ENCODE data around the gene PRR7. TPM values are rescaled to one million over a fixed set of nuclear protein-coding genes. Genes with fewer than 3 reads are reported as not detected.
A peak's percentile ranks its signal among the peaks of the same experiment; 100 is the strongest.
"Not testable (repeated sequence)": the region's sequence is repeated elsewhere in the genome, so short reads cannot be mapped to it uniquely, and the experiment has no call there.

PRR7 gene
- polyA plus RNA-seq (ENCODE audit: insufficient read length in 4 of 4): 1 to 10 TPM in 2 of 4 donors, under 1 TPM in 2; 0.76 to 2.4 (median 0.99) TPM

GRCh38 chr5:177446200-177447065, at the start of gene PRR7:
Gene PRR7, plus strand, starts transcription at chr5:177446814. Its CDS starts 8,254 bp downstream, at chr5:177455068.
- DNase-seq (ENCODE audit: low read depth in 4 of 4, low spot score in 3 of 4): peak in 1 of 4 donors; percentile 25

DNA sequence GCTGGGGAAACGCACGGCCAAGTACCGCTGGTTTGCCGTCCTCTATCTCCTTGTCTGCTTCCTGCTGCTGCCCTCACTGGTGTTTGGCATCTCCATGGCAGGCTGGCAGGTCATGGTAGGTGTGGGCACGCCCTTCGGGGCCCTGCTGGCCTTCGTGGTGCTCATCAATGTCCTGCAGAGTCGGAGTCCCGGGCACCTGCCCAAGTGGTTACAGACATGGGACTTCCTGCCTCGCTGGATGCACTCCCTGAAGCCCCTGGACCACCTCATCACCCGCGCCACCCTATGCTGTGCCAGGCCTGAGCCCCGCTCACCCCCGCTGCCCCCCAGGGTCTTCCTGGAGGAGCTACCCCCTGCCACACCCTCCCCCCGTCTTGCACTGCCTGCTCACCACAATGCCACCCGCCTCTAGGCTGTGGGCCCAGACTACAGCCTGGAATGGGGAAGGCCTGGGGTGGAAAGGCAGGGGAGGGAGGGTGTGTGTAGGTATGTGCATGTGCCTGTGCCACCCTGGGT, 48.7 kb upstream of the PRR7 start:
- no peak for DNase-seq (ENCODE audit: low read depth in 4 of 4, low spot score in 3 of 4)

DNA sequence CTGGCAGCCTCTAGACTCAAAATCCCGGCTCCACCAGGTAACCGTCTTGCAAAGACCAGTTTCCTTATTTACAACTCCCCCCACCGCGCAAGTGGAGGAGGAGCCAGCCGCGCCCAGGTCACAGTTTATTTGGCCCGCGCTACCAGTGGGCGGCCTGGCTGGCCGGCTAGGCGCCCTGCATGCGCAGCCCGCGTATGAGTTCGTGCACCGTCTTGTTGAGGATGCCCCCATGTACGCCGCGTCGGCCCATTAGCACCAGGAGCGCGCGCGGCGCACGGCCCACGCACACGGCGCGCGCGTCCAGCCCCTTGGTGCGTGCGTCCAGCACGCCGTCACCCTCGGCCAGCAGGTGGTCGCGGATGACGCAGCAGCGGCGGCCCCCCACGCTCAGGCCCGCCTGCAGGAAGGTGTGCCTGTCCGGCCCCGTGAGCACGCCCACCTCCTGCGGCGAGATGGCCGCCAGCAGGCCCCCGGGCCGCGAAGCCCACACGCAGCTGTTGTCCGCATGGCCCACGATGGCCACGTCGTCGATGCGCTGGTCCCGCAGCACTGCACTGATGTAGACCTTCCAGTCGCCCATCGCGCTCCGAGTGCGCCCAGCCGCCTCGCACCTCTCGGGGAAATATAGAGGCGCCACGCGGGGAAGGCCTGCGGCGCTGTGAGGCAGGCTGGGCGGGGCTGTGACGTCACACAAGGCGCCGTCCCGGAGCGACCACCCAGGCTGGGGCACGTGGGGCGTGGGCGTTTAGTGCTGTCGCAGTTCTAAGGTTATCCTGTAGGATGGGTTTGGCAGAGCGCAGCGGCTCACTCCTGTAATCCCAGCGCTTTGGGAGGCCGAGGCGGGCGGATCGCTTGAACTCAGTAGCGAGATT, 46.4 kb upstream of the PRR7 start, which contains the start of gene PFN3:
PFN3 (minus strand) TSS at position 665 of the 872 bp plus-strand sequence; CDS start at position 580, 85 bp downstream.
- no peak for DNase-seq (ENCODE audit: low read depth in 4 of 4, low spot score in 3 of 4)

DNA sequence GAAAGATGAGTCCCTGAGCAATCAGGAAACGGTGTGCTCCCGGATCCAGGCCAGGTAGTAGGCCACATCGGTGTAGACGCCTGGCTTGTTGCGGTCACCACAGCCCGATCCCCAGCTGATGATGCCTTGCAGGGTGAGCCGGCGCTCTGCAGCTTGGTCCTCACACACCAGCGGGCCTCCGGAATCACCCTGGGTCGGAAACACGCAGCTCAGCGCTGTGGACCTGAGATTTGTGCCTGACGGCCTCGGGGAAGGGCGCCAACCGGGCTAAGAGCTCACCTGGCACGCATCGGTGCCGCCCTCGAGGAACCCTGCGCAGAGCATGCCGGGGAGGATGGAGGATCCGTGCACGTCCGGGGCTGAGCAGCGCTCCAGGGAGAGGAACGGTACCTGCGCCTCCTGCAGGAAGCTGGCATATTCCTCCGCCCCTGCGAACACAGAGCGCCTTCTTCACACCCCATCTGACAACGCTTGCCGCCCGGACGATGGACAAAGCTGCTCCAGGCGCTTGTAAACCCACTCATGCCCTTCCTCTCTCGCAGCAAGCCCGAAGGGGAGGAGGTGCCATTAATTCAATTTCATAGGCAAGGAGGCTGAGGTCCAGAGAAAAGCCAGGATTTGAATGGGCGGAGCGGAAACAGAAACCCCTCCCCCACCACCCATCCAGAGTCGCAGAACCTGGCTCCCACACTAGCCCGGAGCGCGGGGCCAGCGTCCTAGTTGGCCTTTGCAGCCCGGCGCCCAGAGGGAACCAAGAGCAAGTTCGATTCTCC, 44.2 kb upstream of the PRR7 start:
- no peak for DNase-seq (ENCODE audit: low read depth in 4 of 4, low spot score in 3 of 4)

DNA sequence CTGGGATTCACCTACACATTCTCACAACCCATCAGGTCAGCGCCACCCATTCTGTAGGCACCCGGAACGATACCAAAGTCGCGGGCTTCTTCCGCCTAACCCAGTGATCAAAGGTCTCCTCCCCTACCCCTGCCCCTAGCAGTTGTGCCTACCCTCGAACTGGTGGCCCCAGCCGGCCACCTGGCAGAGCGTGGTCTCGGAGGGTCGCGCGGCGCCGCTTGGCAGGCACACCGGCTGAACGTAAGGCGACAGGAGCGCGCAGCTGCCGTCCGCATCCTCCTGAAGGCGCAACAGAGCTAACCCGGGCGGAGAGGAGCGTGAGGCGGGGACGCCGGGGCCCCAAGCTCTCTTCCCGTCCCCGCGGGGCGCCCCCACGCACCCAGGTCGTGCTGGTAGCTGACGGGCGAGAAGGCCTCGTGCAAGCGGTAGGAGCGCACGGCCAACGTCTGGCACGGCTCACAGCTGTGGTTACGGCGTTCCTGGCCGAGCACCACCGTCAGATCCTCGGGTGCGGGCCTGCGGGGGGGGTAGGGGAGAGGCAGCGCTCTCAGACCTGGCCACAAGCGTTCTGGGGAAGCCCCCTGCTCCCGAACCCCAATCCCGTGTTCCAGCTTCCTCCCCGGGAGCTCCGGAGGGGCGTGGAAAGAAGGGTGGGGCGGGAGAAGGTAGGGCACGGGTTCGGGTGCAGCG, 43.4 kb upstream of the PRR7 start:
- no peak for DNase-seq (ENCODE audit: low read depth in 4 of 4, low spot score in 3 of 4)

DNA sequence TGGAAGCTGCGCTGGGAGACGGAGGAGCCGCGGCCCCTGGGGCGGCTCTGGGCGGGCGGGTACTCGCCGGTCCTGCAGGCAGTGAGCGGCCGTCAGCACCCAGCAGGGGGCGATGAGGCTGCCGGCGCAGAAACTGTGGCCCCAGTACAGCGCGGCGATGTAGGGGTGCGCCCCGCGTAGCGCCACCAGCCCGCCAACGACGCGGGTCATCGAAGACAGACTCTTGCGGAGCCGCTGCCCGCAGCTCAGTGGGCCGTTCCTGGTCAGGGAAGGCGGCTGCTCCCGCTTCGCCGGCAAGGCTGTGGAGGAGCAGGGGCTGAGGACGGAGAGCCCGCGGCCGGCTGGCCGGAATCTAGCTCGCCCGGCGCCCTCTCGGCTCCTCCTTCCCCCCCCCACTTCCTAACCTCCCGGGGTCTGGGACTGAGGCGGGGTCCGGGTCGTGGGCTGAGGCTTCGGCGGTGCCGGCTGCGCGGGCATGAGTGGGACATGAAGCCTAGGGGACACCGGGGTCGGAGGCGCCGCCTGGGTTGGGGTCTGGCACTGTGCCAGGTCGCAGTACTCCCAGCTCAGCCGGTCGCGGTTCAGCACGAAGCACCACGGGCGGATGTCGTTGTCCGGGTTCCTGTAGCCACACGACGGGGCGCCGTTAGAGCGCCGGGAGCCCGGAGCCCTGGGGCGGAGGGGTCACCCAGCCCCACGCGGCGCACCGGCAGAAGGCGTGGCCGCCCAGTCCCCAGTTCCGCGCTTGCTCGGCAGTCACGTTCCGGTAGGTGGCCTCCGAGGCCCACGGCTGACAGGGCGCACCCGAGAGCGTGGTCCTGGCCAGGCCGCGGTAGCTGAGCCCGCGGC, 42.6 kb upstream of the PRR7 start:
- DNase-seq (ENCODE audit: low read depth in 4 of 4, low spot score in 3 of 4): no peak

DNA sequence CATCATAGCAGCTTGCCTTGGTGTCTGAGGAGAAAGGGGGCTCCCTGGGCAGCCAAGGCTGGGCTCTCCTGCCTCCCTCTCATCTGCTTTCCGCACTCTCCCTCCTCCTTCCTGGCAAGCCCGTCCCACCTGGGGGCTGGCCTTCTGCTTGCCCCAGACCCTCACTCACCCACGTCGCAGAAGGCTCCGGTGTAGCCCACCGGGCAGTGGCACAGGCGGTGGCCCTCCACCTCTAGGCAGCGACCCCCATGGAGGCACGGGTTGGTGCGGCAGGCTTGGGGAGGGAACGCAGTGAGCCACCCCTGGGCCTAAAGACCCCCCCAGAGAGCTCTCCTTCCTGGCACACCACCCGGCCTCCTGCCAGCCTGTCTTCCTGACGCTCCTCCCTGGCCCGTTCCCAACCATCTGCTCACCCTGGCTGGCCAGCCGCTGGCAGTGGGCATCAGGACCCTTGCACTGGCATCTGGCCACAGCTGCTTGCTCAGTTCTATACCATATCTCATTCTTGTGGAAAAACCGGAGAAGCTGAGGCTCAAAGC, 41.9 kb upstream of the PRR7 start:
- DNase-seq (ENCODE audit: low read depth in 4 of 4, low spot score in 3 of 4): no peak

DNA sequence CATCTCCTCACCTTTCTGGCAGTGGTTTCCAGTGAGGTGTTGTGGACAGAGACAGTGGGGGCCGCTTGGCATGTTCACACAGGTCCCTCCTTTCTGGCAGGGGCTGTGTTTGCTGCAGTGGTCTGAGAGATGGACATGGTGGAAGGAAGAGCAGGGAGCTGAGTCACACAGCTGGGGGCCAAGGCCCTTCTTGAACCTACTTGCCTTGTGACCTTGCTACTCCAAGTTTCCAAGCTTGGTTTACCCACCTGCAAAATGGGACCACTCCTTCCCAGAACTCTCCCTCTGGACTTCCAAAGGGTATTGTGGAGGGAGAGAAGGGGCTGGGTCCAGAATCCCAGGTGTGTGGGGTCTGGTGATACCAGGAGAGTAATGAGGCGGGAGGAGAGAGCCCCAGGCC, 41.3 kb upstream of the PRR7 start:
- DNase-seq (ENCODE audit: low read depth in 4 of 4, low spot score in 3 of 4): no peak

DNA sequence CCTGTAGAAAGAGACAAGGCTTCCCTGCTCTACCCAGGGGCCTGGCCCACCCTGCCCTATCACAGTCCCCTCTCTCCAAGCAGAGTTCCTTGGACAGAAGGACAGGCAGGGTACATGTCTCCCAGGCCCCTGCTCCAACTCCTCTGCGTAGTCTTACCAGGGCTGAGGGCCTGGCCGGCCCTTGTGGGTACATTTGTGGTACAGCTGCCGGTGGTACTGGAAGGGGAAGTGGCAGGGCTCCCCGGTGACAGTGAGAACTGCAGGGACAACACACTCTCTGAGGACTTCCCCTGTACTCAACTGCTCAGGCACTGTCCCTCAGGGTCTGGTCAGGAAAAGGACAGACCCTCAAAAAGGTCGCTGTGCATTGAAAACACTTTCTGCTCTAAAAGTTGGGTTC, 40.8 kb upstream of the PRR7 start:
- DNase-seq (ENCODE audit: low read depth in 4 of 4, low spot score in 3 of 4): no peak

GRCh38 chr5:177409043-177409801, 37.4 kb upstream of the PRR7 start, which contains the start of gene F12:
Gene F12, minus strand, starts transcription at chr5:177409564. Its CDS starts 37 bp downstream, at chr5:177409527.
- no peak for DNase-seq (ENCODE audit: low read depth in 4 of 4, low spot score in 3 of 4)

DNA sequence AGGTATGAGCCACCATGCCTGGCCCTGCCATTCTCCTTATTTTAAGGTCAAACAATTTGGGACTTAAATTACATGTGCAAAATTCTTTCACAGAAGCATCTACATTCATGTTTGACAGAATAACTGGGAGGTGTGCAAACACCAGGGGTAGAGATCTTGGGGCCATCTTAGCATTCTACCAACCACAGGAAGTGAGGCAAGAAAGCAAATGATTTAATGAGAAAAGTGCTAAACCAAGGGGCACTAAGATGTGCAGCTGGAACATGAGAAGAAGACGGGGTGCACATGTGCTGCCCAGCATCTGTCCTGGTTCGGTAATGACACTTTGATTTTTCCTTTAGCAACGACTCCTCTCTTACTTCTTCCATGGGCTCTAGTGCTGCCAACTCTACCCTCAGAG, 36.0 kb upstream of the PRR7 start:
- no peak for DNase-seq (ENCODE audit: low read depth in 4 of 4, low spot score in 3 of 4)

GRCh38 chr5:177412603-177413233, 33.9 kb upstream of the PRR7 start:
- no peak for DNase-seq (ENCODE audit: low read depth in 4 of 4, low spot score in 3 of 4)

GRCh38 chr5:177414481-177414880, 32.1 kb upstream of the PRR7 start:
- DNase-seq (ENCODE audit: low read depth in 4 of 4, low spot score in 3 of 4): no peak

- DNase-seq (ENCODE audit: low read depth in 4 of 4, low spot score in 3 of 4): not testable (repeated sequence)
These were observed 29.5 kb upstream of the PRR7 start for GRCh38 chr5:177417081-177417480.

GRCh38 chr5:177419046-177419445, 27.6 kb upstream of the PRR7 start:
- no peak for DNase-seq (ENCODE audit: low read depth in 4 of 4, low spot score in 3 of 4)

DNA sequence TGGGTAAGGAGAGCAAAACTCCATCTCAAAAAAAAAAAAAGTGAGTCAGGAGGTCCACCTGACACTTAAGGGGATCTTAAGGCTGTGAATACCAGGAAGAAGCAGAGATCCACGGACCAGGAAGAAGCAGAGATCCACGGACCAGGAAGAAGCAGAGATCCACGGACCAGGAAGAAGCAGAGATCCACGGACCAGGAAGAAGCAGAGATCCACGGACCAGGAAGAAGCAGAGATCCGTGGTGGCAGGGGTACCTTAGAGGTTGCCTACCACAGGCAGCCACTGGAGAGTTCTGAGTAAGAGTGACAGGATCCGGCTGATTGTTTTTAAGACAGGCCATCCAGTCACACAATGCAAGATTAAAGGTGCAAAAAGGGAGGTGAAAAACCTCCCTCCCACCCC, 26.1 kb upstream of the PRR7 start:
- not testable (repeated sequence) for DNase-seq (ENCODE audit: low read depth in 4 of 4, low spot score in 3 of 4)

GRCh38 chr5:177421062-177421798, 25.4 kb upstream of the PRR7 start:
- DNase-seq (ENCODE audit: low read depth in 4 of 4, low spot score in 3 of 4): no peak

All from left renal pelvis (tissue), 4 donors.